NCI-H1092 (cell line): ENCODE measurements around the gene CDK5RAP2.

Source experiments
- DNase-seq: peaks from one replicate; lab custom pipeline; 2025; lab: John Stamatoyannopoulos, UW

CDK5RAP2 gene

DNA sequence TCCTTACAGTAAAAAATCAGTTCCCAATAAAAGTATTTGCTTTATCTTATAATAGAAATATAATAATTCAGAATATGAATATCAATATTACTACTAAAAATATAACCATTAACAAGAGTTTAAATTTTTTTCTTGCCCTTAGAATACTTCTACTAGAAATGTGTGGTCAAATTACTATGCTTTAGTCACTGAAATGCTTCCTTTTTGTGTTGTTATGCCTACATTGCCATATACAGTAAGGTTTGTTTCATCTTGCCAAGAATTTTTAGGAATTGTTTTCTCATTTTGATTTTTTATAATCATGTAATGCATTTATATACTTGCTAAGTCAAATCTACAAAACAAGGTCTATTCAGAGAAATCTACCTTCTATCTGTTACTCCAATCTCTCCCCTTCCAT lies 181.7 kb downstream of the CDK5RAP2 start:
- DNase-seq, result no peak

GRCh38 chr9:120397453-120397852 lies 182.5 kb downstream of the CDK5RAP2 start:
- no peak for DNase-seq

GRCh38 chr9:120396931-120397330 lies 183.0 kb downstream of the CDK5RAP2 start:
- DNase-seq, result no peak

- DNase-seq, result no peak
These were observed 183.5 kb downstream of the CDK5RAP2 start for GRCh38 chr9:120396418-120396817.

- no peak for DNase-seq
These were observed 184.6 kb downstream of the CDK5RAP2 start for GRCh38 chr9:120395376-120395775.

DNA sequence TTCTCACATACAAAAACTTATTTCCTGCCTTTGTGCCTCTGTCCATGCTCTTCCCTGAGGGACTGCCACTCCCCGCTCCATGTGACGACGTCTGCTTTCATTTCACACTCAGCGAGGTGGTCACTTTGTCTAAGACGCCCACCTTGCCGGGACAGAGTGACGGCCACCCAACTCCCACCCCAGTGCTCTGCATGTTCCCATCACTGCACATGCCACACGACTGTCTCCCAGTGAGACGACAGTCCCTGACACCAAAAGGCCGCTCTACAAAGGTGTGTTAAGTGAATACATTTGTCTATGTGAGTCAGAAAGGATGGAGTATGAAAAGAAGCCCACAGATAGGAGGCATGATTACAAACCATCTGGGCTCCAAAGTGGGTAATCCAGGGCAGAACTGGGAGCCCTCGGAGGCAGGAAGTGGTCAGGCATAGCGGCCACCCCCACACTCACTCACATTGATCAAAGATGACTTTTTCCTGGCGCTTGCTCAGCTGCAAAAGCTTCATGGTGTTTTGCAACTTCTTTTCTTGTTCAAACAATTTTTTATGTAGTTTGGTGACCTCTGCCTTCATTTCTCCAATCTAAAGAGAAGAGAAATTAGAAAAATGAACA lies 185.8 kb downstream of the CDK5RAP2 start:
- DNase-seq, result no peak

DNA sequence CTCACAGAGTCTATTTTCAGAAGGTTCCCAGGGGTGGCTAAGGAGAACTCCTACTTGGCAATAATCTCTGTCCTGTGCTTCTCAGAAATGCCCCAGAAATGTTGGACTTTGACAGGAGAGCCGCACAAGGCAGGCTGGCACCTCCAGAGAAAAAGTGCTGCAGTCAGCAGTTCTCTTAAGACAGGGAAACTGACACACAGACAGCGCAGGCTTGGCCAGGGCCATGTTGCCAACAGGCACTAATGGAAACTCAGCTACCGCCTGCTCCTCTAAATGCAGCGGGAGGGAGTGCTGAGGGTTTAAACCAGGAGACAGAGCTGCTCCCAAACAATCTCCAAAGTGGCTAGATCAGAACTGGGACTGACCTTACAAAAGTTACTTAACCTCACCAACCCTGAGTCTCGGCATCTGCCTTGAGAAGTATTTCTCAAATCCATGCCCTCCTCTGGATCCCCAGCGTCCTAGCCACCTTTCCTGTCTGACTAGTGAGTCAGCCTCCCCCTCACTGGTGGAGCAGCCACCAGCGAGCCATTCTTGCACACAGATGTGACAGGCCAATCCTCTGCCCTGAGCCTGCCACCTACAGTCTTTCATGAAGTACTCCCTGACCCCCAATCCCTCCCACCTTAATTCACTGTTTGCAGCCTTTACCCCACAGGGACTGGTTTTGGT lies 186.4 kb downstream of the CDK5RAP2 start:
- no peak for DNase-seq

- DNase-seq, result no peak
These were observed 187.3 kb downstream of the CDK5RAP2 start for GRCh38 chr9:120392711-120393110.

DNA sequence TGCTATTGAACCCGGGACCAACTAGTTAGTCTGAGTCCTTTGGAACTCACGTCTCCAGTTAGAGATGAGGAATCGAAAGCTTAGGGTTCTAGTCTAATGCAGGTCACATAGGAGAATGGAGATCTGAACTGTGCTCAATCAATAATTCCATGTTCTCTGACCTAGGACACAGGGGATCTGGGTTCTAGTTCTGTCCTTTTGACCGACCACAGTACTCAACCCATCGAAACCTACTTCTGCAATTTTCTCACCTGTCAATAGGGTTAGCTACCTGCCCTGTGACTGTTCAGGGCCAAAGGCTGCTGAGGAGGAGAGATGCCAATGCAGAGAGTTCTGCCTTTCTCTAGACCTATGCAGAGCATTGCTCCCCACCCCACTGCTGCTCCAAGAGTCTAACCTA lies 187.7 kb downstream of the CDK5RAP2 start:
- no peak for DNase-seq

GRCh38 chr9:120391691-120392090 lies 188.3 kb downstream of the CDK5RAP2 start:
- no peak for DNase-seq

DNA sequence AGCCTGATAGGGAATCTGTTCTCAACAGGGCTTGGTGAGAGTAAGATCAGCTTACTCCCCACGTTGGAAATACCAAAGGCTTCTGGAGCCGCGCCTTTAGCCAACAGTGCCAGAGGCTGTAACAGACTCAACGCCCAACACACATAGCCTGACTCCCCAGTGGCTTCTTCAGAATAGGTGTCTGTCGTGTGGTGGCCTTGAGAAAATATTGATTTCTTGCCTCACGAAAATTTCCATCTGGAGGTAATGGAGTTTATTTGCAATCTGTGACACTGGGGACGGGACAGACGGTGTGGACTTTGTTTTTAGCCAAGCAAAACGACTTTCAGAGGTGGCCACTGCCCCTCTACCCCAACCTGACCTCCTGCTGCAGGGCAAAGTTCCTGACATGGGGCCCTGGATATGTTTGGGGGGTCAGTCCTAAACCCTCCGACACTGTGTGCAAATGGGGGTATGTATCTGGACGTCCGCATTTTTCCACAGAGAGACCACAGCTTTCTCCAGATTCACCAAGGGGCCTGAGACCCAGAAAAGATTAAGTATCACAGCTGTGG lies 189.3 kb downstream of the CDK5RAP2 start:
- no peak for DNase-seq

DNA sequence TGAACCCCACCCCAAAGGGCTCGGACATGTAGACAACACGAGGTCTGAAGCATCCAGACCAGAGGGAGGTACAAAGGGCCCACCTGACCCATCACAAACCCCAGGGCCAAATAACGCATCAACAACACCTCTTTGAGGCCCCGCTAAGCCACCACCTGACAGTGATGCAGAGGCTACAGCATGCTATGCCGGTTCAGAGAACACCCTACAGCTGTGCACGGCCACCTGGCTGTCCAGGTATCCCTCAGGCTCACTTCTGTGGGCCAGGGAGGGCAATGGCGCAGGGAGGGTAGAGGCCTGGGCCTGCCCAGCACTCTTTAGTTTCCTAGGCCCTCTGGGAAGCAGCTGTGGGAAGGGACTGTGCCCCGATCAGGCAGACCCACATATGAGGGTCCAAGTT lies 190.1 kb downstream of the CDK5RAP2 start:
- DNase-seq, result no peak

DNA sequence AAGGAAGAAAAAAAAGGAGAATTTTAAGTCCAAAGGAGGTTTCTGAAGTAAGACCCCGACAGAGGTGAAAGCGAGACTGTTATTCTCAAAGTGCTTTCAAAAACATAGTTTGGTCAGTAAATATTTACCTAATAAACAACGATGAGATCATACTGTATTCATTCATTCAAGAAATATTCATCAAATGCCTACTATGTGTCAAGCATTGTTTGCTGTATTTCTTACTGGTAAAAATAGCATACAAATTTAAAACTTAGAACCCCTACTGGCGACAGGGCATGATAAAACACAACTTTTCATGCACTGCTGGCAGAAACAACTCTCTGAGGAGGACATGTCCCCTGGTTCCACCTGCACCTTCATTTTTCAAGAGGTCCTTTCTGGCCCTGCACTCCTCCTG lies 190.7 kb downstream of the CDK5RAP2 start:
- DNase-seq, result no peak

GRCh38 chr9:120388003-120388855 lies 191.7 kb downstream of the CDK5RAP2 start:
- DNase-seq, result no peak

DNA sequence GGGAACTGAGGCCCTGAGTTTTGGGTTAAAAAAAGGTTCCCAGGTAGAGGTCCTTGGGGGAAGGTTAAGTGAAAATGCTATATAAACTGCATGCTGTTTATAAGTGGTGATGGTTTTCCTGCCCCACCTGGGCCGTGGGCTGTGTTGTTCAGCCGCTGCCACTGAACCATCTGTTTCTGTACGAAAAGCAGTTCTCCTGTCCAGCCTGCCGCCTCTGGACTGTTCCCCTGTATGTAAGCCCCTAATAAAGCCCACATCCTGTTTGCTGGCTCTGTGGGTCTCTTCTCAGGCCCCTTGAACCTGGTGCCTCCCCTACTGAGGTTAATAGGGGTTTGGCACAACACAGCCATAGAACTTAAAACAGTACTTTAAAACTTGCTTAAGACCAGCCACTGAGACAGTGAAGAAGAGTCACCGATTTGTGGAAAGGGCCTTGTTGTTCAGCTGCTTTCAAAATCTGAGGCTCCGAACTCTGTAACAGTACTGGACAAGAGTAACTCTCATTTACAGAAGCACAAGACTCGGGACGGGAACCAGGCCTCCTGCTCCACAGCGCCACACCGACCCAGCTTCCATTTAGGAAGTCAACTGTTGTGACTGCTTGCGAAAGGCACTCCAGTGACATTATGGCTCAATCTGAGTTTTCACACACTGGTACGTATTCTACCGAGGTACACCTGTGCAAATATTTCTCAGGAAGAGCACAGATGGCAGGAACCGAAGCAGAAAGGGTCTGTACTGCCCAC lies 192.5 kb downstream of the CDK5RAP2 start:
- DNase-seq, result peak; percentile 89

DNA sequence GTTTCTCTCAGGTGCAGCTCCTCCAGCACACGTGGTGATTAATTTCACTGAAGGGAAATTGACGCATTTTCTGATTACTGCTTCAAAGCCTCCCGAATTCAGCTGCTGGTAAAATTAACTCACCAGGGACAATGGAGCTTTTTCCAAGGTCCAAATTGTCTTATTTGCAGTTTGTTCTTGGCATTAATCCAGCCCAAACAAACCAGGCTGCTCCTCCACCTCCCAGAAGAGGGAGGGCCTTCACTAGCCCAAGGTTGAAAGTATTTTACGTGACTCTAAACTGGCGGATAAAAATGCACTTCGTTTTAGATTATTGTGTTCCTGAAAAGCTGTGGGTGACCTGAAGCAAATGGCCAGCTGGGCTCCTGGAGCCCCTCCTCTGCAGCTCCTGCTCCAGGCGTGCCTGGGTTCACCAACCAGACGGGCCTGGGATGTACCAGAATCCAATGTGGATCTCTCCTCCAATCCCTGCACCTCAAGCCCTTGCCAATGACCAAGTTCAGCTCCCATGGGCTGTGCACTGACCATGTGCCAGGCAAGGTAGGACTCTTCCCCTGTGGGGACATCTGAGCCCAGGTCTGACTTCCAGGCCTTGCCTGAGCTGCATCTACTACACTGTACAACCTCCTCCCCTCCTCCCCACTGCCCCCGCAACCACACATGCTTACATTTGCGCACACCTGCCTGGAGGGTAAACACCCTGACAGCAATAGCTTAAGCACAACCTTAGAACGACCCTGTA lies 193.4 kb downstream of the CDK5RAP2 start:
- peak; percentile 85 for DNase-seq

DNA sequence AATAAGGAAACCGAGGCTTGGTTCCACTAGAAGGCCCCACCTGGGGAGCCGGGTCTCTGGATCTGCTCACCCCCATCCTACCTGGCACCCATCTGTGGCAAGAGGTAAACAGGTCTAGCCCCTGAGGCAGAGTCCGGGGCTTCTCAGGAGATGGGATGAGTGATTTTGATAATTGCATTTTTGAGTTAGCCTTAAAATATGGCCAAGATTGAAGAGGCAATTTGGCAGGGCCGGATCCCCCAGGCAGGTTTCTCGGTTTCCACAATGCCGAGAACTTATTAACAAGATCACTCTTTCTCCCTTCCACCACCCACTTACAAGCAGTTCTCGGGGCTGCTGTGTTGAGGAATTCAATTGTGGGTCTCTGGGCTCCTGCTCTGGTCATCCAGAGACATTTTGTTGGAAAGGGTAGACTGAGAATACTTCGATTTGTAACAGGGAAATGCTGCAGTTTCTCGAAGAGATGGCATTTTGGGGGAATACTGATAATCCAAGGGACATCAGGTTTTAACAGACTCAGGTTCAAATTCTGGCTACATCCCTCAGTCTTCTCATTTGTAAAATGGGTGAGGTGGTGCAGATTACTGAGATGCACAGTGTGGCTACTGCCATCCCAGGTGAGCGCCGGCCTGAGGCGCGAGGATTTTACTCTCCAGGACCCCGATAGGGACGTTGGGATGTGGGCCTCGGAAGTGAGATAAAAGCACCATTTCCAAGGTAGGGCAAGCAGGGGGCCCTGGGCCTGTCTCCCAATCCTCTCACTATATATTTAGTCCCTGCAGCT lies 194.2 kb downstream of the CDK5RAP2 start:
- no peak for DNase-seq

GRCh38 chr9:120384925-120385272 lies 195.1 kb downstream of the CDK5RAP2 start:
- no peak for DNase-seq

DNA sequence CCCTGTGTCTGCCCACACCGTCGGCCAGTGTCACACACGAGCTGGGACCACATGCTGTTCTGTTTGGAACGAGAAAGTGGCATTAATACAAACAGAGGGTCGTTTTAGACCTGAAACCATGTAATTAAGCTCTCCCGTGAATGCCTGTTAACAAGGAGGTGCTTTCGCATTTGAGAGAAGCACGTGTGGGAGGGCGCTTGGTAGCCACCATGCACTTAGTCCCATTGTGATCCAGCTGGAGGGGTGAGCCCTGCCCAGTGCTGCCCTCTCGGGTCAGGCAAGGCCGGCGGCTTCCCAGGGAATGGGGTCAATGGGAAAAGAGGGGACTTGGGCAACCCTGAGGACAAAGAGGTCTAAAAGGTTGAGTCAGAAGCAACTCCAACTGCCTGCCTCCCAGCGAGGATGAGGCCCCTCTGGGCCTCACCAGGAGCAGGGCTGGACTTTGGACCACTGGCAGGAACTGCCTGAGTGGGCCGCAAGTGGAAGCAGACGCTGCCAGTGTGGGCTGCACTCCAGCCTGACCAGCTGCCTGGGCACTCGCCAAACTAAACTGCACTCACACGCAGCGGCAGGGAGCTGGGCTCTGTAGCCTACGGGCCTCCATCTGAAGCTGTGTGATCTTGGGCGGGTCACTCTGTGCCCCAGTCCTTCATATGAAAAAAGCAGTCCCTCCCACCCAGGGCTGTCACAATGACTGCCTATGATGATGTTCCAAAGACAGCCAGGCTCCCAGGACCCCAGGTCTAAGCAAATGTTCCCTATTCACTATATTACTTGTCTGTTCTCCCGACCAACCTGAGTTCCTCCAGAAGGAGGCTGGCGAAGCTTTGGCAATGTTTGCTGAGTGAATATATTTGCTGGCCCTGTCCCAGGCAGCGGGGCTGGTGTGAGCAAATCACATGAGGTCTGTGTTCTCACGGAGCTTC lies 195.7 kb downstream of the CDK5RAP2 start:
- peak; percentile 65 for DNase-seq

GRCh38 chr9:120383611-120383998 lies 196.4 kb downstream of the CDK5RAP2 start:
- DNase-seq, result peak; percentile 53
